GM21825 (cell line): ENCODE data around the gene B3GALNT1.

ENCODE experiments used
- ATAC-seq: cut with Tn5 transposase; IDR thresholded peaks from one replicate; pipeline ENCODE4 v1.9.1; 2021; ENCODE audit warnings: mild to moderate bottlenecking, moderate library complexity; ENCODE audit not compliant: unreplicated experiment

Gene B3GALNT1

GRCh38 chr3:161104561-161105551, at the start of gene B3GALNT1:
TSS of gene B3GALNT1 (minus strand) at chr3:161105349. CDS start at chr3:161086754, 18,595 bp downstream.
- ATAC-seq: peak; percentile 75

- no peak for ATAC-seq
Measured at GRCh38 chr3:161153480-161153879, 48.3 kb upstream of the B3GALNT1 start.

DNA sequence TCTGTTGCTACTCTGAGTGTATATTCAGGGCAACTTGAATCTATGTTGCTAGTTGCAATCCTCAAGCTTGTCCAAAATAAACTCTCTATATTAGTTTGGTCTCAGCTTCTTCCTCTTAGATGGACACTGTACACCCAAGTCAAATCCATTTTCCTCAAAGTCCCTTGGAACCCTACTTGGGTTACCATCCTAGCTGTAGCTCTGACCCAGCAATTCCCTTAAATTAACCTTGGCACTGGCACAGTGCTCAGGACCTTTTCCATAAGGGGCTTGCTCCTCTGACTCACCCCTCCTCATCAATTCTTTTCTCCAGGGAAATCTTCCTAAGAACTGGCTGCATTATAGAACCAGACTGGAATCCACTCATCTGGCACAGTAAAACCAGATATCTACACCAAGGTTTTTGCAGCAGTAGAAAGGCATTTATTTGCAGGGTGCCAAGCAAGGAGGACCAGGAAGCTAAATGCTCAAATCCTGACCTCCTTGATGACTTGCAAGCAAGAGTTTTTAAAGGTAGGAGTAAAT, 44.9 kb upstream of the B3GALNT1 start:
- ATAC-seq: no peak

- no peak for ATAC-seq
Measured at GRCh38 chr3:161149529-161149928, 44.4 kb upstream of the B3GALNT1 start.

GRCh38 chr3:161148832-161149475, 43.8 kb upstream of the B3GALNT1 start:
- ATAC-seq: no peak

DNA sequence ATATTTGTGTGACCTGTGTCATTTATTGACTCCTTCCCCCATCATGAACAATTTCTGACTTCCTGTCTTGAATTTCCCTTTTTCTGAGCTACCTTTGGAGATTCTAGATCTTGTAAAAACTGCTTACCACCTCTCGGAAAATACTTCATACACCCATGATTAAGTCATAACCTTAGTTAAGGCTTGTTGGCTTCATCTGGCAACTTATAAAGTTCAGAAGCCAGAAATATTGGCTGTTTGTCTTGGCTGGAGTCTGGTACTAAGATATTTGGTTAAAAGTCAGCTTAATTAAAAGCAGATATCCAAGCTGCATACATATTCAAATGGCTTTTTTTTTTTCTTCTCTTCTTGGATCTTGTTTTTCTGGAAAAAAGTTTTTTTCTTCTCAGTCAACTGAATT, 37.3 kb upstream of the B3GALNT1 start:
- ATAC-seq: no peak

DNA sequence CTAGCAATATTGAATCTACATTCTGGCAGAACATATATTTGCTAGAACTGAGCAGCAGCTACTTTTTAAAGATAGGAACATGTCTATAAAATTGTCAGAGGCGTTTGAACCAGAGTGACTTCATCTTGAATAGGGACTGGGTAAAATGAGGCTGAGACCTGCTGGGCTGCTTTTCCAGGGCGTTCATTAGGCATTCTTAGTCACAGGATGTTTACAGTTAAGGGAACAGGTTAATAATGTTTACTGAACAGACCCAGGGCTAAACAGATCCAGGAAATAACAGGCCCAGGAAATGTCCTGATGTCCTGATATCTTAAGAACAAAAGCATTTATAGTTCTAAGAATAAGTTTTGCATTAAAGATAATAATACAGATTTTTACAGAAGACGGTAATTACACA, 34.5 kb upstream of the B3GALNT1 start:
- ATAC-seq: no peak

DNA sequence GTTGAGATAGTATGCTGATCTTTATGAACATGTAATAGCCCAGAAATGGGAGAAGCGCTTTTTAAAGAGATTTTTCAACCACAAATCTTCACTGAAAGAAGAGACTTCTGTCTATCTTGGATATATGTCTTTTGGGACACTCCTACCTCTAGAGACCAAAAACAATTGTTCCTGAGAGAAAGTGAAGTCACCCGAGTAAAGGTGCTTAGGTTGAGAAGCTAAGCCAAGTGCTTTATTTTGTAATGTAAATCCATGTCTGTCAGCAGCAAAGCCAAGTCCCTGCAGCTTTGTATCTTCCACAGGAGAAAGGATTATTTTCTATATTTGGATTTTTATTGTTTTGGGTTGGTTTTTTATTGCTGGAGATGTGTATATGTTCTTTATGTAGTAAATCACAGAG, 32.1 kb upstream of the B3GALNT1 start:
- no peak for ATAC-seq

DNA sequence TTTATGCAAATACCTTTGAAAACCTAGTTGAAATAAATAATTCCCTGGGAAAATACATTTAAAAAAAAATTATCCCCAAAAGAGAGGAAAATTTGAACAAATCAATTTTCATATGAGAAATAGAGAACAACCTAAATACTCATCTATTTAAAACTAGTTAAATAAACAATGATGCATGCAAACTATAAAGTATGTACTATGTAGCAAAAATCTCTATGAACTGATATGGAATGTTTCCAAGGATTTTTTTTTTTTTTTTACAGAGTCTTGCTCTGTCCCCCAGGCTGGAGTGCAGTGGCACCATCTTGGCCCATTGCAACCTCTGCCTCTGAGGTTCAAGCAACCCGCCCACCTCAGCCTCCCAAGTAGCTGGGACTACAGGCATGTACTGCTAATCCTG, 27.2 kb upstream of the B3GALNT1 start:
- ATAC-seq: no peak

GRCh38 chr3:161126495-161126894, 21.3 kb upstream of the B3GALNT1 start:
- no peak for ATAC-seq

- no peak for ATAC-seq
Measured at GRCh38 chr3:161117646-161118045, 12.5 kb upstream of the B3GALNT1 start.

GRCh38 chr3:161108840-161109239, 3.7 kb upstream of the B3GALNT1 start:
- ATAC-seq: no peak

GRCh38 chr3:161107311-161107710, 2.2 kb upstream of the B3GALNT1 start:
- no peak for ATAC-seq

DNA sequence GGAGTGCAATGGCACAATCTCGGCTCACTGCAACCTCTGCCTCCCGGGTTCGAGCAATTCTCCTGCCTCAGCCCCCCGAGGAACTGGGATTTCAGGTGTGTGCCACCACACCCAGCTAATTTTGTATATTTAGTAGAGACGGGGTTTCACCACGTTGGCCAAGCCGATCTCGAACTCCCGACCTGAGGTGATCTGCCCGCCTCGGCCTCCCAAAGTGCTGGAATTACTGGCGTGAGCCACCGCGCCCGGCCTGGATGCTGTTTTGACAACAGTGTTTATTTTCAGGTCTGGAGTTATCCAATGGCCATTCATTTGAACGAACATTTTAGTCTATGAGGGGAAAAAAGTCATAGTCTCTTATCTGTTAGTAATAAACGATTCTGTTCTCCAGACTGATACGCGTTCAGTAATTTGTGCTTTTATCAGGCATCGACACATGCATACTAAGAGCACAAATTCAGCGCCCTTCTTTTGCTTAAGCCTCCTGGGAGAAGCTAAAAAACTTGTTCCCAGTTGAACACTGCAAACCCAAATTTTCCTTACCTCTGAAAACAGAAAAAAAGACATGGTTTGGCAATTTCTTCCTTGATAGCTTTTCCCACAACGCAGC, 1.3 kb downstream of the B3GALNT1 start:
- no peak for ATAC-seq

DNA sequence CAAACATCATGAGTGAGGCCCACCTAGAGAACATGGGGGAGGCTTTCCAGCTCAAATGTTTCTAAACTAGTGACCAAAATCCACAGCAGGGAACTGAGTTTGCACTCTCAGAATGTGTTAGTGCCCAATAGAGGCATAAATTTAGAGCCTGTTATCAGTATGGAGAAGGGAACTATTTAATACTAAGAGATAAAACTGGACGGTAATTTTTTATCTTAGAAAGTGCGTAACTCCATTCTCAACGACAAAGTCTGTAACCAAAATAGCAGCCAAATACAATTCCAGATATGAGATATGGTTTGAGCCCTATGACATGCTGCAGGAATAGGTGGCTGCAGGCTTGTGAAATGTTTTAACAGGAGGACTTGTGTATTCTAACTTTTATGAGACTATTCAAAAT, 3.5 kb downstream of the B3GALNT1 start:
- ATAC-seq: no peak

- no peak for ATAC-seq
Measured at GRCh38 chr3:161100994-161101393, 4.2 kb downstream of the B3GALNT1 start.

DNA sequence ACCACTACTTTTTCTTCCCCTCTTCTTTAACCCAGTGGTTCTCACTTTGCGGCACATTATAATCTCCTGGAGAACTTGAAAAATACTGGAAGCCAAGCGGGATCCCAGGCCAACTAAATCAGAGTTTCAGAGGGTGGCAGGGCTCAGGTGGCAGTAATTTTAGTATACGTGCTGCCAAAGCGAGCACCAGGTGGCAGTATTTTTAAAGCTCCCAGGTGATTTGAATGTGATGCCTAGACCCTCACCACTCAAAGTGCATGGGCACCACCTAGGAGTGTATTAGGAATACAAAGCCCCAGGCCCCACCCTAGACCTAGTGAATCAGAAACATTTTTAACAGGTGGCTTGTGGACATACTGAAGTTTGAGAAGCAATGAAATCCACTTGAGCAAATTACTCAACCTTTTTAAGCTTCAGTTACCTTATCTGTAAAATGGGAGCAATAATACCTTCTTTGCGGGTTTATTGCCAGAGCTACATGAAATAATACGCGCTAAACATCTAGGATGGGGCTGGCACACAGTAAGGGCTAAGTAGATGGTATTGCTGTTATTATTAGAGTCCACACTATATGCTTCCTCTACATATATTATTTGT, 8.3 kb downstream of the B3GALNT1 start:
- no peak for ATAC-seq

GRCh38 chr3:161093895-161094294, 11.3 kb downstream of the B3GALNT1 start:
- no peak for ATAC-seq

- no peak for ATAC-seq
Measured at GRCh38 chr3:161084277-161084676, 20.9 kb downstream of the B3GALNT1 start.

DNA sequence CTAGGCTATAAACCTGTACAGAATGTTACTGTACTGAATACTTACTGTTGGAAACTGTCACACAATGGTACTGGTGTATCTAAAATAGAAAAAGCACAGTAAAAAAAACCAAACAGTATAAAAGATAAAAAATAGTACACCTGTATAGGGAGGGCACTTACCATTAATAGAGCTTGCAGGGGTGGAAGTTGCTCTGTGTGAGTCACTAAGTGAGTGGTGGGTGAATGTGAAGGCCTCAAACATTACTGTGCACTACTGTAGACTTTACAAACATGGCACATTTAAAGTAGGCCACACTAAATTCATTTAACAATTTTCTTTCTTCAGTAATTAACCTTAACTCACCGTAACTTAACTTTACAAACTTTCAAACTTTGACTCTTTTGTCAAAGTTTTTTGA, 22.0 kb downstream of the B3GALNT1 start:
- no peak for ATAC-seq

DNA sequence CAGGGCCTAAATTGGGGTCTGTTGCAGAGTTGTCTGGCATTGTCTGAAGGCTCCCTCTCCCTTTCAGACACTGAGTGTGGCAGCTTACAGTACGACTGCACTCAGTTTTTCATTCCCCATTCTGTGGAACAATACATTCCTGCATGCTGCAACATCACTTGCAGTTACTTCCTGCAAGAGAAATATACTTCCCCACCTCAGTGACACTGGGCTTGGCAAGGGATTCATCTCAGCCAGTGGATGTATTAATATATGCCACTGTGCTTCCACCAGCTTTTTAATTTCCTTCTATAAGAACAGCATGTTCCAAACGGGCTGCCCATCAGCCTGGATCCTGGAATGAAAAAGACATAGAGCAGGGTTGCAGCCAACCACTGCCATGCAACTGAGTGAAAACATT, 23.1 kb downstream of the B3GALNT1 start:
- ATAC-seq: peak; percentile 26
